ENCODE data around the gene SLC25A14.

Gene SLC25A14

DNA sequence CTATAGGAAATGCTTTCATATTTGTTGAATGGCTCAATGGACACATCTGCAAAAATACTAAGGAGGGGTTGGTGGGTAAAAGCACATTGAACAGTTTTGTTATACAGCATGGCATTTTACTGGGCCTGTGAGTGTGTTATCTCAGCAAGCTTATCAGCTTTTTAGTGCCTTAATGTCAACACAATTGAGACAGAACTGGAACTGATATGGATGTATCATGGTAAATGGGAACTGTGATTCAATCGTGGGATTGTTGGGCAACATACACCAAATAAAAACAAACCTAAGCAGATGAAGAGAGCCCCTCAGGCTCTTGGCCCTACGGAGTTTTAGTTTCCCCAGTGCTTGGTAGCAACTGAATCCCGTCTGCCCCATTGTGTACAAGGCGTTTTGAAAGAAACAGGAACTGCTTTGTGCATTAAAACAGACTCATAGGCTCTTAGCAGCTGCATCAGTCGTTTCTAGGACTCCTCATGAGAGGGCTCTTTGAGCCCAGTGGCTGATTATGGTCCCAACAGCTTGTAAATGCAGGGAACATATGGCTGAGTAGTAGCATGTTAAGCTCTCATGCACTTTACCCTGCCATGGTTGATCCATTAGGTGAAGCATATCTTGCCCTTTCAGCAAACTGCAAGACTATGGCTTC is 38.4 kb downstream of the SLC25A14 start:
- peaks cover 5% of the 10 kb centered on the region; the same call in 1 of the 2 replicates for H3K36me3 ChIP-seq (ENCODE audit: control insufficient read depth, insufficient read depth, low read length)
- H3K4me3 ChIP-seq (ENCODE audit: low read depth, low read length) = no peak overlapping the region
- H3K27ac ChIP-seq (ENCODE audit: low read depth, low read length) = no peak overlapping the region

DNA sequence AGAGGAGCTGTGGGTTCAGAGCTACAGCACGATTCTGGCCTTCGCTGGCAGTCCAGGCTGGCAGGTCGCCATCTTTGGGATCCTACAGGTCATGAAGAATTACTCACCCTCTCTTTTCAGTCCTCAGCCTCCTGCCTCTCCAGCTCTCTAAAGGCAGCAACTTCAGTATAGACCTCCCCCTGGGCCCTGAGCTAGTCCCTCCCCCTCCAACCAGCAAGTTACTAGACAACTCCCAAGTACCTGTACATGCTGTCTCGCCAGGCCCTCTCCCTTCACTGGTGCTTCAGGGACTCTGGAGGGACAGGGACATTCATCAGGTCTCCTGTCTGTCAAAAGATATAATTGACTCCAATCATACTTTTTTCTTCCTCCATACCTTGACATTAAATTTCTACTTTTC is 45.8 kb downstream of the SLC25A14 start, which contains the start of gene GPR119:
GPR119 (minus strand) TSS at position 155 of the 400 bp plus-strand sequence. CDS start 227 bp downstream, outside the sequence.
- Histone ChIP-seq H3K9ac (ENCODE audit: low read length) (no peak within 1 kb of the TSS), H3K27ac (ENCODE audit: low read depth, low read length) (no peak within 1 kb of the TSS), H3K36me3 (ENCODE audit: control insufficient read depth, insufficient read depth, low read length) (no peaks in the 10 kb centered on the region), H3K4me3 (ENCODE audit: low read depth, low read length) (no peak within 1 kb of the TSS), H3K4me1 (ENCODE audit: control insufficient read depth, insufficient read depth, low read length) (no peaks in the 10 kb centered on the region), H3K27me3 (ENCODE audit: control insufficient read depth, insufficient read depth, low read length) (peaks cover 14% of the 10 kb centered on the region; the same call in 1 of the 2 replicates), H3K9me3 (ENCODE audit: control insufficient read depth, insufficient read depth, low read depth, low read length) (no peaks in the 10 kb centered on the region)

More for the DNA sequence above, 38.4 kb downstream of the SLC25A14 start:
- Histone ChIP-seq H3K27me3 (ENCODE audit: control insufficient read depth, insufficient read depth, low read length) (peaks cover 4% of the 10 kb centered on the region; the same call in 1 of the 2 replicates), H3K9me3 (ENCODE audit: control insufficient read depth, insufficient read depth, low read depth, low read length) (no peaks in the 10 kb centered on the region), H3K9ac (ENCODE audit: low read length) (no peak overlapping the region), H3K4me1 (ENCODE audit: control insufficient read depth, insufficient read depth, low read length) (no peaks in the 10 kb centered on the region)

DNA sequence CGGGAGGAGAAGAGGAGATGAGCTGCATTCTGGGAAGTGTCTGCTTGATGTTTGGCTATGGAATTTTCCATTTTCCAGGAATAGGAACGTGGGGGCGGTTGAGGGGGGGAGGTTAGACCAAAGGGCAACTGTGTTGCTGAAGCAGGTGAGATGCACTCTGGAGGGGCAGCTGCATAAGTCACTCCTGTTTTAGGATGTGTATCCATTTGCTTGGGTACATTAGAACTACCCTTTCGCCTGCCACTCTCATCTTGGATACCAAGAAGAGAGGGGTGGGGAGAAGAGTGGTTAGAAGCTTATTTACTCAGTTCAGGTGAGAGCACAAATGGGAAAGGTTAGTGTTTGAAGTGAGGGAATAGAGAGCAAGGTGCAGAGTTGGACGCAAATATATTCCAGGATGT is 46.7 kb downstream of the SLC25A14 start:
- Histone ChIP-seq H3K27ac (ENCODE audit: low read depth, low read length) (no peak overlapping the region), H3K9me3 (ENCODE audit: control insufficient read depth, insufficient read depth, low read depth, low read length) (no peaks in the 10 kb centered on the region), H3K27me3 (ENCODE audit: control insufficient read depth, insufficient read depth, low read length) (peaks cover 14% of the 10 kb centered on the region; the same call in 1 of the 2 replicates), H3K4me1 (ENCODE audit: control insufficient read depth, insufficient read depth, low read length) (no peaks in the 10 kb centered on the region), H3K36me3 (ENCODE audit: control insufficient read depth, insufficient read depth, low read length) (no peaks in the 10 kb centered on the region), H3K9ac (ENCODE audit: low read length) (no peak overlapping the region), H3K4me3 (ENCODE audit: low read depth, low read length) (no peak overlapping the region)

DNA sequence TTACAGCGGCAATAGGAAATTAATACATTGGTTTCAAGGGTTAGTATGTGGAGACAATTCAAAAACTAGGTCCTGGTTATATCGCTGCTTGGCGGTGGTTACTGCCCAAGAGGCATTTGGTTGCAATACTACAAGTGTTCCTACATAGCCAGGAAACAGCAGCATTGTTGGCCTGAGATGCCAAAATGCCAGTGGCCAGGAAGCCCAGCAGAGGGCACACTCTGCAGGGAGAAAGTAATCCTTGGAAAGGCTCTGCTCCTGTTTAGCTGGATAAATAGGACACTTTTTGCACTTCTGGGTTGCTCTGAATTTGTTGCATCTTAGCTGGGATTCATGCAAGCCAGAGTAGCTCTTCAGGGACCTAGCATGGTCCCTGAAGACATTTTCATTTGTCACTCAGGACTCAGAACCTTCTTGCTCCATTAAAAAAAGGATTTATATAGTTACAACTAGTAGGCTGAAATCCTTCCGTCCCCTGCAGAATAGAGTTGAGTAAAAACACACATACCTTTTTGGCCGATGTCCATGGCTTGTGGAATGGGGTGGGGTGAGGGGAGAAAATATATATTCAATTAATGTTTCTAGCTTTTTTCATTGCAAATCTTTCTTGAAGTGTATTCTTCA is 53.8 kb downstream of the SLC25A14 start:
- H3K9ac ChIP-seq (ENCODE audit: low read length) = no peak overlapping the region
- H3K36me3 ChIP-seq (ENCODE audit: control insufficient read depth, insufficient read depth, low read length) = no peaks in the 10 kb centered on the region
- no peak overlapping the region for H3K4me3 ChIP-seq (ENCODE audit: low read depth, low read length)
- H3K4me1 ChIP-seq (ENCODE audit: control insufficient read depth, insufficient read depth, low read length) = no peaks in the 10 kb centered on the region
- no peak overlapping the region for H3K27ac ChIP-seq (ENCODE audit: low read depth, low read length)
- H3K9me3 ChIP-seq (ENCODE audit: control insufficient read depth, insufficient read depth, low read depth, low read length) = no peaks in the 10 kb centered on the region
- peaks cover 40% of the 10 kb centered on the region for H3K27me3 ChIP-seq (ENCODE audit: control insufficient read depth, insufficient read depth, low read length)

DNA sequence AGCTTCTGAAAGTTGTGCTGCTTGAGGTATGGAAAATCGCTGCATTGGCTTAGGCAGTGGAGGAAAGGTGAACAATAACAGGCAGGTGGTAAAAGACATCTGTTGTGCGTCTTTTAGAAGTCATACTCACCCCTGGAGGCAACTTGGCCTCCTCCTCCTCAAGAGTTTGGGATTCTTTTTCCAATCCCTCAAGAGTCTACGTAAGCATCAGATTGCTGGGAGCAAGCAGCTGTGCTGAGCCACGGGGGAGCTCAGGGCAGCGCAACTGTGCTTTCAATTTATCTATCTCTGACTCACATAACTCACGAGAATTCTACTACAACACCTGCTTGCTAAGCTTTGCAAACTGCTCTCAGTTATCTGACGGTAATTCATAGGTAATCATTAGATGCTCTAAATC is 55.6 kb downstream of the SLC25A14 start:
- Histone ChIP-seq H3K9ac (ENCODE audit: low read length) (no peak overlapping the region), H3K9me3 (ENCODE audit: control insufficient read depth, insufficient read depth, low read depth, low read length) (no peaks in the 10 kb centered on the region), H3K36me3 (ENCODE audit: control insufficient read depth, insufficient read depth, low read length) (no peaks in the 10 kb centered on the region)

DNA sequence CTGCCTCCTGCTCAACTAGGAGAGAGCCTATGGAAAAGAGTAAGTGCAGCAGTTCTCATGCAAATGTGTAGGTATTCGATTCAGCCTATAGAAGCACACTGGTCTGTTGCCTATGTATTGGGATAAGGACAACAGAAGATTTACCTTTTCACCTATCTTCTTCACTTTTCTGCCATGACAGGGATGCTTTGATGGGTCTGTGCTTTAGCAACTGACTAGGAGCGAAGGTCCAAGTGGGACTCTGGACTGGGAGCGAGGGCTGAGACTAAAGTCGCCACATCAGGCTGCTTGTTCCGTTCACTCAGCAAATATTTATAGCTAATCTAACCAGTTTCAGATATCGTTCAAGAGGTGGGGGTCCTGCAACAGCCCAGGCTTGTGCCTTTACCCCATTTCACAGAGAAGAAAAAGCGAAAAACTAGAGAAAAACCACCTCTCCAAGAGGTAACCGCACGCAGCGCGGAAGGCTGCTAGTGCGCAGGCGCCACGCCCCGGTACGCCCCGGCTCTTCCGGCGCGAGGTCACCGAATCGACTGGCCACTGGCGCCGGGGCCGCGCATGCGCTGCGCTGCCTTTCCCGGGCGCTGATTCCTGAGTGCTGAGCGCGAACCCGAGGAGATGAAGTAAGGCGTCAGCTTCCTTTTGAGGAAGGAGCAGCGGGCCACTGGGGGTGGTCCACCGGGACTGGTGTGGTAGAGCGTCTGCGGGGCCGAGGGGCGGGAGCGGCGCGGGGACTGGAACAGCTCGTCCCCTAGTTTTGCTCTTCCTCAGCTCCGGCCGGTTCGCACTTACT is 61.9 kb downstream of the SLC25A14 start, which contains the start of gene RBMX2:
RBMX2 (plus strand) TSS at position 573 of the 793 bp plus-strand sequence; CDS start at position 619, 46 bp downstream.
- Histone ChIP-seq H3K9ac (ENCODE audit: low read length) (peak within 1 kb of the TSS; percentile 81), H3K27me3 (ENCODE audit: control insufficient read depth, insufficient read depth, low read length) (peaks cover 36% of the 10 kb centered on the region), H3K9me3 (ENCODE audit: control insufficient read depth, insufficient read depth, low read depth, low read length) (no peaks in the 10 kb centered on the region), H3K27ac (ENCODE audit: low read depth, low read length) (peak within 1 kb of the TSS; percentile 68; the same call in 1 of the 2 replicates), H3K36me3 (ENCODE audit: control insufficient read depth, insufficient read depth, low read length) (peaks cover 15% of the 10 kb centered on the region), H3K4me3 (ENCODE audit: low read depth, low read length) (peak within 1 kb of the TSS; percentile 81), H3K4me1 (ENCODE audit: control insufficient read depth, insufficient read depth, low read length) (no peaks in the 10 kb centered on the region)

More for the DNA sequence above, 55.6 kb downstream of the SLC25A14 start:
- Histone ChIP-seq H3K4me3 (ENCODE audit: low read depth, low read length) (no peak overlapping the region), H3K27ac (ENCODE audit: low read depth, low read length) (no peak overlapping the region), H3K27me3 (ENCODE audit: control insufficient read depth, insufficient read depth, low read length) (peaks cover 58% of the 10 kb centered on the region), H3K4me1 (ENCODE audit: control insufficient read depth, insufficient read depth, low read length) (no peaks in the 10 kb centered on the region)

DNA sequence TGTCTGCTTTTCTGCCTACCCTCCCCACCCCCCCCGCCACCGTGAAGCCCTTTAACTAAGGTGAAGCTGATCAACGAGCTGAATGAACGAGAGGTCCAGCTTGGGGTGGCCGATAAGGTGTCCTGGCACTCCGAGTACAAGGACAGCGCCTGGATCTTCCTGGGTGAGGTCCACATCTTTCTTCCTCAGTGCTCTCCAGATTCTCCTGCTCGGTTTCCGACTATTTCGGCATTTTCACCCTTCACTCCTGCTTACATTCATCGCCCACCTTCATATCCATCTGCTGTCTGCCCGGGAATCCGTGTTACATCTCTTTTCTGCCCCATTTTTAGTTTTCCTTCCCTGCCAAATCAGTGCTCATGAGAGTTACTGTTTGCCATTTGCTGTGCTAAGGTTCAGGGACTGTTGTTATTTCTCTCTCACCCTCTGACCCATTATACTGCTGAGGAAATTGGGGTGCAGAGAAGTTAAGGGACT is 62.5 kb downstream of the SLC25A14 start:
- Histone ChIP-seq H3K9ac (ENCODE audit: low read length) (peak overlapping the region; percentile 81), H3K36me3 (ENCODE audit: control insufficient read depth, insufficient read depth, low read length) (peaks cover 18% of the 10 kb centered on the region), H3K4me1 (ENCODE audit: control insufficient read depth, insufficient read depth, low read length) (no peaks in the 10 kb centered on the region), H3K27me3 (ENCODE audit: control insufficient read depth, insufficient read depth, low read length) (peaks cover 30% of the 10 kb centered on the region), H3K27ac (ENCODE audit: low read depth, low read length) (no peak overlapping the region), H3K4me3 (ENCODE audit: low read depth, low read length) (peak overlapping the region; percentile 81), H3K9me3 (ENCODE audit: control insufficient read depth, insufficient read depth, low read depth, low read length) (no peaks in the 10 kb centered on the region)

DNA sequence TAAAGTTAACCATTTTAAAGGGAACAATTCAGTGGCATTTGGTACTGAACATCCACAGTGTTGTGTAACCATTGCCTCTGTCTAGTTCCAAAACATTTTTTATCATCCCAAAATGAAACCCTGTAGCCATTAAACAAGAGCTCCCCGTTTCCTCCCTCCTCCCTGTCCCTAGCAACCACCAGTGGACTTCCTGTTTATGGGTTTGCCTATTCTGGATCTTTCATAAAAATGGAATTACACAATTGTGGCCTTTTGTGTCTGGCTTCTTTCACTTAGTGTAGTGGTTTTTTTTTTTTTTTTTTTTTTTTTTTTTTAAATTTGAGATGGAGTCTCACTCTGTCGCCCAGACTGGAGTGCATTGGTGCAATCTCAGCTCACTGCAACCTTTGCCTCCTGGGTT is 73.7 kb downstream of the SLC25A14 start:
- no peak overlapping the region for H3K9ac ChIP-seq (ENCODE audit: low read length)
- H3K4me3 ChIP-seq (ENCODE audit: low read depth, low read length) = no peak overlapping the region
- H3K36me3 ChIP-seq (ENCODE audit: control insufficient read depth, insufficient read depth, low read length) = peaks cover 59% of the 10 kb centered on the region

DNA sequence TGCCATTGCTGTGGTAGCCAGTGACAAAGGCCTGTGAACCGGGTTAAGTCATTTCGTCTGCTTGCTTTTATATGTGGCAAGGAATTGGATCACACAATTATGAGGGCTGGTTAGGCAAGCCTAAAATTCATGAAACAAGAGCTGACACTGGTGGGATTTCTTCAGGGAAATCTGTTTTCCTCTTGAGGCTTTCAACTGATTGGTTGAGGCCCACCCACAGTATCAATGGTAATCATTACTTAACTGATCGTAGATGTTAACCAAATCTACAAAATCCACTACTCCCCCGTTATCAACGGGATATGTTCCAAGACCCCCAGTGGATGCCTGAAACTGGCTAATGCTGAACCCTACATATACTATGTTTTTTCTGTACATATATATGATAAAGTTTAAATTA is 75.1 kb downstream of the SLC25A14 start:
- Histone ChIP-seq H3K9ac (ENCODE audit: low read length) (no peak overlapping the region), H3K27ac (ENCODE audit: low read depth, low read length) (no peak overlapping the region), H3K36me3 (ENCODE audit: control insufficient read depth, insufficient read depth, low read length) (peaks cover 49% of the 10 kb centered on the region), H3K9me3 (ENCODE audit: control insufficient read depth, insufficient read depth, low read depth, low read length) (no peaks in the 10 kb centered on the region), H3K27me3 (ENCODE audit: control insufficient read depth, insufficient read depth, low read length) (peaks cover 3% of the 10 kb centered on the region; the same call in 1 of the 2 replicates), H3K4me1 (ENCODE audit: control insufficient read depth, insufficient read depth, low read length) (peaks cover 12% of the 10 kb centered on the region), H3K4me3 (ENCODE audit: low read depth, low read length) (no peak overlapping the region)

More for the DNA sequence above, 73.7 kb downstream of the SLC25A14 start:
- no peaks in the 10 kb centered on the region for H3K9me3 ChIP-seq (ENCODE audit: control insufficient read depth, insufficient read depth, low read depth, low read length)
- no peak overlapping the region for H3K27ac ChIP-seq (ENCODE audit: low read depth, low read length)
- peaks cover 3% of the 10 kb centered on the region; the same call in 1 of the 2 replicates for H3K27me3 ChIP-seq (ENCODE audit: control insufficient read depth, insufficient read depth, low read length)
- H3K4me1 ChIP-seq (ENCODE audit: control insufficient read depth, insufficient read depth, low read length) = no peaks in the 10 kb centered on the region

DNA sequence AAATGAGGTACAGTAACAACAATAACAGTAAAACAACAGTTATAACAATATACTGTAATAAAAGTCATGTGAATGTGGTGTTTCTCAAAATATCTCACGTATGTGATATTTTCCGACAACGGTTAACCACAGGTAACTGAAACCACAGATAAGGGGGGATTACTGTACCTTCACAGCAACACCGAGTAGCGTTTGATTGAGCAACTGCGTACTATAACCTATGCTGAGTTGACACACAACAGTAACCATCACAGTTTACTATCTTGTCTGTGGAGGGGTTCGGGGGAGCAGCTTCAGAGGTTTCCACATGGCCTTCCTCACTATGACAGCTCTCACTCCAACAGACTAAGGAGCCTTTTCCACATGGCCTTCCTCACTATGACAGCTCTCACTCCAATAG is 75.5 kb downstream of the SLC25A14 start:
- peaks cover 15% of the 10 kb centered on the region for H3K4me1 ChIP-seq (ENCODE audit: control insufficient read depth, insufficient read depth, low read length)
- no peak overlapping the region for H3K27ac ChIP-seq (ENCODE audit: low read depth, low read length)
- H3K36me3 ChIP-seq (ENCODE audit: control insufficient read depth, insufficient read depth, low read length) = peaks cover 46% of the 10 kb centered on the region
- peaks cover 3% of the 10 kb centered on the region; the same call in 1 of the 2 replicates for H3K27me3 ChIP-seq (ENCODE audit: control insufficient read depth, insufficient read depth, low read length)
- no peaks in the 10 kb centered on the region for H3K9me3 ChIP-seq (ENCODE audit: control insufficient read depth, insufficient read depth, low read depth, low read length)
- no peak overlapping the region for H3K4me3 ChIP-seq (ENCODE audit: low read depth, low read length)
- no peak overlapping the region for H3K9ac ChIP-seq (ENCODE audit: low read length)
